Duodenal mucosa (tissue), 2 donors: Measurements from ENCODE around the gene RXFP1.

ENCODE experiments used
- H3K27ac ChIP-seq: one replicate; pipeline ENCODE4 v1.7.0; 2013; ENCODE audit warnings: low read depth, low read length
- H3K27me3 ChIP-seq, 2 donors: one replicate each; pipeline ENCODE4 v1.7.0; 2013; ENCODE audit warnings: low read length in 2 of 2, control low read depth in 1 of 2; ENCODE audit not compliant: insufficient read depth in 2 of 2, control insufficient read depth in 1 of 2
- H3K36me3 ChIP-seq, 2 donors: one replicate each; pipeline ENCODE4 v1.7.0; 2013; ENCODE audit warnings: low read length in 2 of 2, control low read depth in 1 of 2; ENCODE audit not compliant: insufficient read depth in 2 of 2, control insufficient read depth in 1 of 2
- H3K4me1 ChIP-seq, 2 donors: one replicate each; pipeline ENCODE4 v1.7.0; 2013; ENCODE audit warnings: low read length in 2 of 2, control low read depth in 1 of 2; ENCODE audit not compliant: insufficient read depth in 2 of 2, control insufficient read depth in 1 of 2
- H3K4me3 ChIP-seq, 2 donors: one replicate each; pipeline ENCODE4 v1.7.0; 2013; ENCODE audit warnings: low read length in 2 of 2, low read depth in 1 of 2
- H3K9ac ChIP-seq, 2 donors: one replicate each; pipeline ENCODE4 v1.7.0; 2013; ENCODE audit warnings: low read length in 2 of 2, low read depth in 1 of 2
- H3K9me3 ChIP-seq, 2 donors: one replicate each; pipeline ENCODE4 v1.7.0; 2013; ENCODE audit warnings: low read length in 2 of 2, control low read depth in 1 of 2; ENCODE audit not compliant: control insufficient read depth in 1 of 2

The RXFP1 gene

DNA sequence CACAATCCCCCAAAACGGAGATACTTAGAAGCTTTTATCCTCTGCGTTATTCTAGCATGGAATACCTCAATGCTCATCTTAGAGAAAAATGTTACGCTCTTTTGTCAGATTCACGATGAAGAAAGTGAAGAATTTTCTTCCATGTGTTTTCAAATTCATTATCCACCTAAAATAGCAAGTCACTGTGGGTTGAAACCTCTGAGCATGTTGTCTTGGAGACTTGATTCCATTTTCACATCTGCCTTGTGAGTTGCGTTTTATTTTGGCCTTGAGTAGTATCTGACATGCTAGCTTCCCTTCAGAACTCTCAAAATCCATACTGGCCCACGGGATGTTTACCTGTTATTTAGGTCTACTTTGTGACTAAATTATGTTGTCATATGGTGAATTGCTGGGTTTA is 83.7 kb downstream of the RXFP1 start:
- Histone ChIP-seq H3K9ac (no peak overlapping the region), H3K27me3 (no peaks in the 10 kb centered on the region), H3K4me1 (no peaks in the 10 kb centered on the region), H3K4me3 (no peak overlapping the region), H3K27ac (no peak overlapping the region), H3K9me3 (no peaks in the 10 kb centered on the region), H3K36me3 (no peaks in the 10 kb centered on the region)

DNA sequence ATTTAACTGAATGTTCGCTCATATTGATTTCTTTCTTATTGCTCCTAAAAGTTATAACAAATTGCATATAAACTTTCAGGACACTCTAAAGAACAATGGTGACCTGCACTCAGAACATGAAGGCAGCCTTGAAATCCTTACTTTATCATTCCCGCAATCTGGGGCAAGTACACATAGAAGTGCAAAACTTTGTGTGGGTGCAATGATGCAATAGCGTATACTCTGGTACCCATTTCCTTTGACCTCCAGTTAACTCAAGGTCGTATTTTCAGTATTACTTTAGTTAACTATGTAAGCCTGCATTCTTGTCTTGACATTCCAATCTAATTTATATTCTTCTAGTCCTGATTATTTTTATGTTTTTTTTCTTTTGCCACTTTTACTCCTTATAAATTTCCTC is 85.3 kb downstream of the RXFP1 start:
- H3K9ac ChIP-seq, result no peak overlapping the region
- no peaks in the 10 kb centered on the region for H3K36me3 ChIP-seq
- no peaks in the 10 kb centered on the region for H3K27me3 ChIP-seq
- H3K4me3 ChIP-seq, result no peak overlapping the region
- no peaks in the 10 kb centered on the region for H3K4me1 ChIP-seq
- no peaks in the 10 kb centered on the region for H3K9me3 ChIP-seq
- no peak overlapping the region for H3K27ac ChIP-seq

DNA sequence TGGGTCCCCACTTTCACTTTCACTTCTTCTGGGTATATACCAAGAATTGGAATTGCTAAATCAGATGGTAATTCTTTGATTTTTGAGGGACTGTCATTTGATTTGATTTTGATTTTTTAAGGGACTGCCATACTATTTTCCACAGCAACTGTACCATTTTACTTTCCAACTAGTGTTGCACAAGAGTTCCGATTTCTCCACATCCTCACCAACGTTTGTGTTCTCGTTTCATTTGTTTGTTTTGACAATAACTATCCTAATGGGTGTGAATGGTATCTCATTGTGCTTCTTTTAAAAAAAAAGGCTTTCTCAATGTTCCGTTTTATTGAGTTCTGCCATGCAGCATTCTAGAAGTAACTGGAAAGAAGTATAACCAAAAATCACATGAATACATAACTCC is 87.4 kb downstream of the RXFP1 start:
- no peak overlapping the region for H3K9ac ChIP-seq
- no peaks in the 10 kb centered on the region for H3K9me3 ChIP-seq
- H3K27me3 ChIP-seq, result no peaks in the 10 kb centered on the region
- H3K4me1 ChIP-seq, result no peaks in the 10 kb centered on the region
- no peaks in the 10 kb centered on the region for H3K36me3 ChIP-seq
- H3K27ac ChIP-seq, result no peak overlapping the region
- H3K4me3 ChIP-seq, result no peak overlapping the region

DNA sequence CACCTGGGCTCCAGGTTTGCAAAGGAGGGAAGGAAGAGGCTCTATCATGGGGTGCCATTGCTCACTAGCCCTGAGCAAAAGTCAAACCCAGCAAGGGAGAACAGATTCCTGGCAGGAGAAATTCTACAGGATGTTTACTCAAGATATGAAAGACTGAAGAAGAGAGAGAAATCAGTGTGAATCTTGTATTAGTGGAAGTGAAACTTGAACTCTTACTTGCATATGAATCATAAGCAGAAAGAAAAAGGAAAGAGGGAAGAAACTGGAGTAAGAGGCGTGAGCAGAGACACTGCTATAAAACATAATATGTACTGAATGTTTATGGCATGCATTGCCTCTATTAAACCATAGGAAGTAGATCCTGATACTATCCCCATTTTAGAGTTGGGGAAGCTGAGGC is 89.1 kb downstream of the RXFP1 start:
- Histone ChIP-seq H3K4me1 (no peaks in the 10 kb centered on the region), H3K27me3 (no peaks in the 10 kb centered on the region), H3K9ac (no peak overlapping the region), H3K4me3 (no peak overlapping the region), H3K27ac (no peak overlapping the region), H3K36me3 (no peaks in the 10 kb centered on the region), H3K9me3 (no peaks in the 10 kb centered on the region)

DNA sequence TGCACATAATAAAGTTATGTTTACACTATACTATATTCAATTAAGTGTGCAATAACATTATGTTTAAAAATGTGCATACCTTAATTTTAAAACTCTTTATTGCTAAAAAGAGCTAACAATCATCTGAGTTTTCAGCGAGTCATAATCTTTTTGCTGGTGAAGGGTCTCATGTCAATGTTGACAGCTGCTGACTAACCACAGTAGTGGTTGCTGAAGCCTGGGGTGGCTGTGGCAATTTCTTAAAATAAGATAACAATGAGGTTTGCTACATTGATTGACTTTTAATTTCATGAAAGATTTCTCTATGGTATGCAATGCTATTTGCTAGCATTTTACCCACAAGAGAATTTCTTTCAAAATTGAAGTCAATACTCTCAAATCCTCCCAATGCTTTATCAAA is 91.4 kb downstream of the RXFP1 start:
- Histone ChIP-seq H3K9me3 (no peaks in the 10 kb centered on the region), H3K27ac (no peak overlapping the region), H3K4me3 (no peak overlapping the region), H3K36me3 (no peaks in the 10 kb centered on the region), H3K27me3 (no peaks in the 10 kb centered on the region), H3K4me1 (no peaks in the 10 kb centered on the region), H3K9ac (no peak overlapping the region)

DNA sequence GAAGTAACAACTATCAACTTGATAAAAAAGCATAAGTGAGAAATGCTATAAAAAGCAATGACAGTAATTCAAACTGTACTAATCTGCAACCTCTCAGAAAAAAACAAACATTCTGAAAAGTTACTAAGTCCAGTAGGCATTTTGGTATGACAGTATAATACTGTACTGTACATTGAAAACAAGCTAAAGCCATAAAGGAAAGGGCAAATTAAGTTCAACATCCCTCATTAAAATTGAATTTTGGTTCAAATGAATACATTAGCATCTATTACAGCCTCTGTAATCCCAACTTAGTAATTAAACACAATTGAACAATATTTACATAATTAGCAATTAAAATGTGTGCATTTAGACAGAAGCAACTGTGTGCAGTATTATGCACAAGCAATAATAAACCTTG is 96.3 kb downstream of the RXFP1 start:
- no peaks in the 10 kb centered on the region for H3K9me3 ChIP-seq
- no peaks in the 10 kb centered on the region for H3K4me1 ChIP-seq
- no peak overlapping the region for H3K27ac ChIP-seq
- H3K27me3 ChIP-seq, result no peaks in the 10 kb centered on the region
- no peak overlapping the region for H3K4me3 ChIP-seq
- no peaks in the 10 kb centered on the region for H3K36me3 ChIP-seq
- no peak overlapping the region for H3K9ac ChIP-seq

DNA sequence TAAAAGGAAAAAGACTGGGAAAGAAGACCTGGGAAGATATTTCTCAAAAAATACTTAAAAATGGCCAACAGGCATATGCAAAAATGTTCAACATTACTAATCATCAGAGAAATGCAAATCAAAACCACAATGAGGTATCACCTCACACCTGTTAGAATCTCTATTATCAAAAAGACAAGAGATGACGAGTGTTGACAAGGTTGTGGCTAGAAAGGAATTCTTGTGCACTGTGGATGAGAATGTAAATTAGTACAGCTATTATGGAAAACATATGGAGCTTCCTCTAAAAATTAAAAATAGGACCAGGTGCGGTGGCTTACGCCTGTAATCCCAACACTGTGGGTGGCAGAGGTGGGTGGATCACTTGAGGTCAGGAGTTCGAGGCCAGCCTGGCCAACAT is 100.0 kb downstream of the RXFP1 start:
- no peaks in the 10 kb centered on the region for H3K9me3 ChIP-seq
- no peaks in the 10 kb centered on the region for H3K36me3 ChIP-seq
- H3K27me3 ChIP-seq, result no peaks in the 10 kb centered on the region
- no peak overlapping the region for H3K27ac ChIP-seq
- no peak overlapping the region for H3K4me3 ChIP-seq
- no peak overlapping the region for H3K9ac ChIP-seq
- H3K4me1 ChIP-seq, result no peaks in the 10 kb centered on the region

DNA sequence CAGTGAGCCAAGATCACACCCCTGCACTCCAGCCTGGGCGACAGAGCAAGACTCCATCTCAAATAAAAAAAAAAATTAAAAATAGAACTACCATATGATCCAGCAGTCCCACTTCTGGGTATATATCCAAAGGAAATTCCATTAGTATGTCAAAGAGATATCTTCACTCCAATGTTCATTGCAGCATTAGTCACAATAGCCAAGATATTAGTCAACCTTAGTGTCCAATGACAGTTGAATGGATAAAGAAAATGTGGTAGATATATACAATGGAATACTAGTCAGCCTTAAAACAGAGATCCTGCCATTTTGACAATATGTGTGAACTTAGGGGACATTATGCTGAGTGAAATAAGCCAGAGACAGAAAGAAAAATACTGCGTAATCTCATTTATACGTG is 100.6 kb downstream of the RXFP1 start:
- no peaks in the 10 kb centered on the region for H3K27me3 ChIP-seq
- no peaks in the 10 kb centered on the region for H3K9me3 ChIP-seq
- no peaks in the 10 kb centered on the region for H3K36me3 ChIP-seq
- no peak overlapping the region for H3K9ac ChIP-seq
- H3K4me1 ChIP-seq, result no peaks in the 10 kb centered on the region
- no peak overlapping the region for H3K27ac ChIP-seq
- no peak overlapping the region for H3K4me3 ChIP-seq

DNA sequence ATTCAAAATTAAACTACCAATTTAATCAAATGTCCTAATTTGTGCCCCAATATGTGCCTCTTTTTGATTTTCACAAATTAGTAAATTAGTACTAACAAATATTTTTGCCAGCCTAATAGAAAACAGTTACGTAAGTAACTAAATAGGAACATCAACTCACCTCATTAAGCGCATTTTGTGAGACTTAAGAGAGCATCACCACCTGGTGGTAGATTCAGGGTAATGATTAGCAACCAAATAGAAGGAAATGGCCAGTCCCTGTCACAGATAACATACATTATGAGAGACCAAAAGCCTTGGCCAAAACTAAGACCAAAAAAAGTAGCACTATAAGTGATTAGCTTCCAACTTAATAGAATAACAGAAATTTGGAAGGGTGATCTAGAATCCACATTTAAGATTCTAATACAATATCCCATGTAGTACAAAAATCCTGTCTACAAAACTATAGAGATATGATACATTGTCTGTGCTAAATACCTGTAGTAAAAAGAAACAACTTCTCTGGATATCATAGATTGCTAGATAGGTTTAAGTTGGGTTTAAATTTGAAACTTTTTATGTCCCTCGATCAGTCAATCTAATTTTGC is 103.3 kb downstream of the RXFP1 start:
- no peaks in the 10 kb centered on the region for H3K4me1 ChIP-seq
- H3K27me3 ChIP-seq, result no peaks in the 10 kb centered on the region
- H3K4me3 ChIP-seq, result no peak overlapping the region
- H3K36me3 ChIP-seq, result no peaks in the 10 kb centered on the region
- no peak overlapping the region for H3K27ac ChIP-seq
- no peak overlapping the region for H3K9ac ChIP-seq
- H3K9me3 ChIP-seq, result no peaks in the 10 kb centered on the region

DNA sequence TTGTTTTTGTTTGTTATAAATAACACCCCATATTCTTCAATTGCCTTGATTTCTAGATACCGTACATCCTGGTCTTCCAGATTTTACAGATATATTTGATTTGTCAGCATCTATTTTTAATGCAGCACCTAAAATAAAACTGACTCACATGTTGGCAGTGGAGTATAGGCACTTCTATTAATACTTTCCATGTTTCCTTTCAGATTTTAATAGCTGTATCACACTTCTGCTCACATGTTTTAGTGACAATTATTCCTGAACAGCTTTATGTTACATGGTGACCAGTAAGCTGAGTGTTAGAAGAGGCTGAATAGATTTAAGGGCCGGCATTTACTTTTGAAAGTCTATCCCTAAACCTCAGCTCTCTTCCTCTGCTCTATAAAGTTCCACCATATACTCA is 103.9 kb downstream of the RXFP1 start:
- H3K9me3 ChIP-seq, result no peaks in the 10 kb centered on the region
- H3K9ac ChIP-seq, result no peak overlapping the region
- H3K27ac ChIP-seq, result no peak overlapping the region
- no peak overlapping the region for H3K4me3 ChIP-seq
- H3K4me1 ChIP-seq, result no peaks in the 10 kb centered on the region
- H3K27me3 ChIP-seq, result no peaks in the 10 kb centered on the region
- H3K36me3 ChIP-seq, result no peaks in the 10 kb centered on the region

DNA sequence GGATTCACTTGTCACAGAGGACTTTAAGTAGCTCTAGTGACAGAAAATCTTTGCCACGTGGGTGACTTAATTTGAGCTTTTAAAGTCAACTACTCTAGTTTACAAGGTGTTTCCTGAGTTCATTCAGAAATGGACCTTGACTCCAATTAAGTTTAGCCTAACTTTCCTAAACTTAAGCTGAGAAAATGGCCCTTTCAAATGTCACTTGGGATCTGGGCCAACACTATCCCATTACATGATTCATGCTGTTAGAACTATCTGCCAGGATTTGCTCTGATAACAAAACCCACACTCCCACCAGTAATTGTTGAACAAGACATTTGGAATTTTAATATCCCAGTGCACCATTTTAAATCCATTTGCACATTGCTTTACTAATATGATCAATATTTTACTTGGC is 109.2 kb downstream of the RXFP1 start:
- no peaks in the 10 kb centered on the region for H3K9me3 ChIP-seq
- no peak overlapping the region for H3K9ac ChIP-seq
- H3K36me3 ChIP-seq, result no peaks in the 10 kb centered on the region
- no peak overlapping the region for H3K4me3 ChIP-seq
- H3K4me1 ChIP-seq, result no peaks in the 10 kb centered on the region
- no peaks in the 10 kb centered on the region for H3K27me3 ChIP-seq
- no peak overlapping the region for H3K27ac ChIP-seq
